A673 (cell line): ENCODE data around the gene SLC35F1. TPM values are rescaled to one million over a fixed set of nuclear protein-coding genes. Genes with fewer than 3 reads are reported as not detected.
A peak's percentile ranks its signal among the peaks of the same experiment; 100 is the strongest.

ENCODE experiments used
- BruUV-seq: library from RNA; stranded (reverse); fragments of 400-500 nt; replicated peaks from 2 replicates; lab custom pipeline; 2021; lab: Mats Ljungman, UMichigan
- CTCF ChIA-PET: fragments of 300-600 bp; sonication (Branson Sonifier 250); formaldehyde crosslinking; loops from one replicate; lab custom pipeline; 2022; ENCODE audit warnings: antibody characterized with exemption; lab: Charles Lee
- POLR2A ChIA-PET: fragments of 300-600 bp; sonication (Branson Sonifier 250); formaldehyde crosslinking; loops from one replicate; lab custom pipeline; 2022; ENCODE audit warnings: antibody characterized with exemption; ENCODE audit not compliant: low non-redundant PET; lab: Charles Lee
- DNase-seq: peaks from one replicate; pipeline ENCODE4 v3.0.0-alpha.2; 2015; ENCODE audit warnings: low spot score
- H3K27ac ChIP-seq: fragments of 200-600 bp; sonication (generic); 2 replicates; pipeline ENCODE4 v1.5.1; 2016; ENCODE audit warnings: mixed run types, low read depth, mild to moderate bottlenecking, mixed read lengths, antibody characterized with exemption, low read length; ENCODE audit not compliant: poor library complexity, severe bottlenecking
- H3K27me3 ChIP-seq: fragments of 200-600 bp; sonication (generic); replicated peaks from 2 replicates; pipeline ENCODE4 v1.6.1; 2017; ENCODE audit warnings: mixed run types, low read depth, mild to moderate bottlenecking, mixed read lengths, antibody characterized with exemption, low read length; ENCODE audit not compliant: insufficient read depth, poor library complexity
- H3K36me3 ChIP-seq: fragments of 200-600 bp; sonication (generic); 2 replicates; pipeline ENCODE4 v1.6.1; 2016; ENCODE audit warnings: mixed run types, mild to moderate bottlenecking, mixed read lengths, antibody characterized with exemption, low read length; ENCODE audit not compliant: insufficient read depth, poor library complexity, severe bottlenecking
- H3K4me1 ChIP-seq: fragments of 200-600 bp; sonication (generic); 2 replicates; pipeline ENCODE4 v1.6.1; 2017; ENCODE audit warnings: mixed run types, mild to moderate bottlenecking, mixed read lengths, antibody characterized with exemption, low read length; ENCODE audit not compliant: insufficient read depth, poor library complexity, severe bottlenecking
- H3K4me3 ChIP-seq: fragments of 200-600 bp; sonication (generic); 2 replicates; pipeline ENCODE4 v1.5.1; 2016; ENCODE audit warnings: low read depth, mixed run types, mild to moderate bottlenecking, mixed read lengths, low read length; ENCODE audit not compliant: poor library complexity, severe bottlenecking
- H3K9me3 ChIP-seq: fragments of 200-600 bp; sonication (generic); 2 replicates; pipeline ENCODE4 v1.6.1; 2016; ENCODE audit warnings: mixed run types, low read depth, mild to moderate bottlenecking, mixed read lengths, antibody characterized with exemption, low read length; ENCODE audit not compliant: poor library complexity, severe bottlenecking
- EZH2 ChIP-seq: fragments of 200-600 bp; sonication (generic); IDR thresholded peaks from 2 replicates; pipeline ENCODE4 v1.6.1; 2017; ENCODE audit warnings: borderline replicate concordance, low read depth, mild to moderate bottlenecking, mixed read lengths, antibody characterized with exemption, low read length; ENCODE audit not compliant: poor library complexity, severe bottlenecking
- intact Hi-C: fragments of 100-400 bp; cut with micrococcal nuclease; formaldehyde crosslinking; loops from one replicate; pipeline ENCODE4 v1.10.0; 2022; ENCODE audit not compliant: unreplicated experiment
- total RNA-seq: library from RNA; stranded (reverse); gene quantifications from 2 replicates; pipeline ENCODE4 v1.2.3, GENCODE V29; 2021
- TF ChIP-seq, protein P1 (sequence below): fragments of 300-800, 200-600 bp; sonication (generic); conservative IDR thresholded peaks from 2 replicates; pipeline ENCODE4 v1.5.1; 2017; ENCODE audit warnings: low read depth, mild to moderate bottlenecking, antibody characterized with exemption, low read length, moderate library complexity, mixed read lengths

The SLC35F1 gene
- total RNA-seq, 1 experiment from 2014 or later = 5.3 TPM

DNA sequence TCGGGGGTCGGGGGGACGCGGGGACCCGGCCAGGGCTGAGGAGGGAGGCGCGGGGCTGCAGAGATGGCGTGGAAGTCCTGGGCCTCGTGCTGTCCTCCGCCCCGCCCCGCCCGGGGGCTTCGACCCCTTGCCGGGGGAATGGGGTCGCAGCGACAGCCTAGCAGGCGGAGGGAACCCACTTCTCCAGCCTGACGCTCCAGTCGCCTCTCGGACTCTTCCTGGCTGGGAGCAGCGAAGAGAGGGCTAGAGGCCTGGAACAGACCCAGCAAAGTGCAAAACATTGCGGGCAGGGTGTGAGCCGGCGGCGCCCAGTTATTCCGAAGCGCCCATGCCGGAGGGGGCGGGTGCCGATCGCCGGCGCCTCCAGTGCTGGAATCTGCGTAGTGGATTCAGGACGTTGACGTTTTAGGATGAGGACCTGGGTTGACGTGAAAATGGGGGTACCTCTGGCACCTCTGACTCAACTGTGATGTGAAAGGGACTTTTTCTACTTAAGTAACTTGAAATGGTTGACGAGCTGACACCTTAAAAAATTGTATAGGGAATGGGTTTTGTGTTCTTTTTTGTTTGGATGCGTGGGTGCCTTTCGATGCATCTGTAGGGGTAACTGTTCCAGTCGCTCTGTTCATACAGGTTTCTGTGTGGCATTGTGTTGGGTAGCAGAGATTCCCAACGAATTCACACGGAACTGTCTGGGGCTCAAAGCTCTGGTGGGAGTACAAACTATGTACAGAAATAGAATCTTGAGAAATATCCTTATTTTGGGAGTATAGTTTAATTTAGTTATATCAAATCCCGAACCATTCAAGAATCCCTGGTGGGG is 1.4 kb downstream of the SLC35F1 start:
- no peaks in the 10 kb centered on the region for H3K9me3 ChIP-seq
- no peak overlapping the region for H3K27ac ChIP-seq
- no peaks in the 10 kb centered on the region for H3K36me3 ChIP-seq
- no TSS peak for BruUV-seq
- H3K4me1 ChIP-seq = peaks cover 15% of the 10 kb centered on the region
- H3K27me3 ChIP-seq = peaks cover 59% of the 10 kb centered on the region
- ChIA-PET POLR2A (no interaction called here), CTCF (interaction anchor here (1.2 kb wide), 1 partner anchor 12 kb away, joined by 7 read pairs; no protein-coding TSS in a partner anchor)
- peak; percentile 4 for DNase-seq
- intact Hi-C loops = loop anchor here (5.0 kb wide), 1 partner anchor 339 kb away; no protein-coding TSS in a partner anchor
- H3K4me3 ChIP-seq = peak overlapping the region; percentile 60
- peak; percentile 37 for TF ChIP-seq EZH2
- TF ChIP-seq, protein P1, sequence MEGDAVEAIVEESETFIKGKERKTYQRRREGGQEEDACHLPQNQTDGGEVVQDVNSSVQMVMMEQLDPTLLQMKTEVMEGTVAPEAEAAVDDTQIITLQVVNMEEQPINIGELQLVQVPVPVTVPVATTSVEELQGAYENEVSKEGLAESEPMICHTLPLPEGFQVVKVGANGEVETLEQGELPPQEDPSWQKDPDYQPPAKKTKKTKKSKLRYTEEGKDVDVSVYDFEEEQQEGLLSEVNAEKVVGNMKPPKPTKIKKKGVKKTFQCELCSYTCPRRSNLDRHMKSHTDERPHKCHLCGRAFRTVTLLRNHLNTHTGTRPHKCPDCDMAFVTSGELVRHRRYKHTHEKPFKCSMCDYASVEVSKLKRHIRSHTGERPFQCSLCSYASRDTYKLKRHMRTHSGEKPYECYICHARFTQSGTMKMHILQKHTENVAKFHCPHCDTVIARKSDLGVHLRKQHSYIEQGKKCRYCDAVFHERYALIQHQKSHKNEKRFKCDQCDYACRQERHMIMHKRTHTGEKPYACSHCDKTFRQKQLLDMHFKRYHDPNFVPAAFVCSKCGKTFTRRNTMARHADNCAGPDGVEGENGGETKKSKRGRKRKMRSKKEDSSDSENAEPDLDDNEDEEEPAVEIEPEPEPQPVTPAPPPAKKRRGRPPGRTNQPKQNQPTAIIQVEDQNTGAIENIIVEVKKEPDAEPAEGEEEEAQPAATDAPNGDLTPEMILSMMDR = no peak

DNA sequence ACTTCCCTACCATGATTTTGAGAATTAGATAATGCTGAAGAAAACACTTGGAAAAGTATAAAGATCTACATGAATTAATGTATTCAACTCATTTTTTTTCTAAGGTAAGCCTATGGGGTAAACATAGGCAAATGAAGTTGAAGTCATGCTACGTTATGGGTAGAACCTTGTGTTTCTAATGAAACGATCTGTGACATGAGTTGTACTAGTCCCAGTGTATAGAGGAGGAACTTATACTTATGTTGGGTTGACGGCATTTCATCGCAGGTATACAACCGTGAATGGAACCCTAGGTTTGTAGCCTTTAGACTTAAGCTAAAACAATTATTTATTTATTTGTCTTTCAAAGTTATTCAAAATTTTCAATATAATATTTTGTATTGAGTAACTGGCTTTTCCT is 2.6 kb downstream of the SLC35F1 start:
- intact Hi-C loops = loop anchor here (5.0 kb wide), 1 partner anchor 338 kb away; no protein-coding TSS in a partner anchor
- CTCF ChIA-PET = no interaction called here
- POLR2A ChIA-PET = no interaction called here

DNA sequence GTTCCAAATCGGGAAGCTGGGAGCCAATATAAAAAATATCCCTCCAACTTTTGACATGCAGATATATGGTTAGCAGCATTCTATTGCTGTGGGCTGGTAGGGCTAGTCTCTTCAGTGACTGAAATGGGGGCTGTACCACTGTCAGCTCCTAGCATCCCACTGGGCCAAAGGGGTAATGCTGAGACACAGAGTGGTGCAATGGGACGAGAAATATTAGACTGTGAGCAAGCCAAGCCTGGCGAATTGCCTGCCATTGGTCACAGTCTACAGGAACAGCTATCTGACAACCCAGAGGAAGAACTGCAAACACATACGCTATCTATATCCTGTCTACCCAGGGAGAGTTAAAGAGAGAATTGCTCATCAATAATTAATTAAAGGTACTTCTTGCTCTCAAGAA is 3.5 kb downstream of the SLC35F1 start:
- ChIA-PET CTCF (no interaction called here), POLR2A (no interaction called here)
- DNase-seq = peak; percentile 3
- Histone ChIP-seq H3K27ac (no peak overlapping the region), H3K27me3 (peaks cover 39% of the 10 kb centered on the region), H3K9me3 (no peaks in the 10 kb centered on the region), H3K36me3 (no peaks in the 10 kb centered on the region), H3K4me3 (no peak overlapping the region), H3K4me1 (peaks cover 15% of the 10 kb centered on the region)
- BruUV-seq = no TSS peak
- TF ChIP-seq, protein P1 = no peak
- no peak for TF ChIP-seq EZH2
- intact Hi-C loops = no loop called here

More for the DNA sequence above, 2.6 kb downstream of the SLC35F1 start:
- no peak for DNase-seq
- no peak overlapping the region for H3K27ac ChIP-seq
- H3K4me1 ChIP-seq = peaks cover 15% of the 10 kb centered on the region
- peaks cover 48% of the 10 kb centered on the region for H3K27me3 ChIP-seq
- no TSS peak for BruUV-seq
- no peaks in the 10 kb centered on the region for H3K36me3 ChIP-seq
- no peak overlapping the region for H3K4me3 ChIP-seq
- TF ChIP-seq, protein P1 = no peak
- TF ChIP-seq EZH2 = no peak
- no peaks in the 10 kb centered on the region for H3K9me3 ChIP-seq
